H1 (cell line): Measurements from ENCODE around the gene PROM2. TPM values are rescaled to one million over a fixed set of nuclear protein-coding genes. Genes with fewer than 3 reads are reported as not detected.

Experiments
- BCL11A ChIP-seq, 2 experiments: IDR thresholded peaks; one replicate each; pipeline ENCODE4 v1.6.1; 2011; ENCODE audit warnings: low read depth in 2 of 2, low read length in 2 of 2, mild to moderate bottlenecking in 2 of 2
- GTF2F1 ChIP-seq: IDR thresholded peaks from 2 replicates; pipeline ENCODE4 v1.6.1; 2012; ENCODE audit warnings: low read depth, low read length, improper control_type of control experiment, borderline replicate concordance
- KDM1A ChIP-seq: fragments of 200-600, 300-600 bp; sonication (generic); IDR thresholded peaks from 2 replicates; pipeline ENCODE4 v1.7.1; 2016; ENCODE audit warnings: mild to moderate bottlenecking, low read length, borderline replicate concordance
- NANOG ChIP-seq: IDR thresholded peaks from 2 replicates; pipeline ENCODE4 v1.6.1; 2011; ENCODE audit warnings: low read length, low read depth, mild to moderate bottlenecking, inconsistent platforms; ENCODE audit not compliant: insufficient read depth, poor library complexity, severe bottlenecking
- YY1 ChIP-seq: IDR thresholded peaks from 2 replicates; pipeline ENCODE4 v1.6.1; 2011; ENCODE audit warnings: low read depth, mild to moderate bottlenecking, low read length
- polyA plus RNA-seq, 7 experiments: library from polyadenylated mRNA; depleted of rRNA in 3 of 7; stranded (reverse) in 5 of 7; unstranded in 2 of 7; fragments of >200 nt in 5 of 7; fragments of 200-250 nt in 2 of 7; gene quantifications; 1 replicate in 5 of 7; 2 replicates in 1 of 7; 4 replicates in 1 of 7; pipeline versions ENCODE4 v1.2.1 to v1.2.3, GENCODE V29; 2011 to 2013; ENCODE audit warnings: missing spikeins in 2 of 7, mixed read lengths in 2 of 7
- total RNA-seq: library from RNA; stranded (reverse); fragmentation: NEBNext Ultra II Directional; extraction: Animal tissue kit (Norgen Biotek cat#: 25700); gene quantifications from 2 replicates; pipeline ENCODE4 v1.2.1, GENCODE V29; 2021
- TF ChIP-seq, protein P1 (sequence below): fragments of 300-600 bp; sonication (generic); IDR thresholded peaks from 2 replicates; pipeline ENCODE4 v1.7.1; 2012; ENCODE audit warnings: low read length, moderate library complexity, mild to moderate bottlenecking, inconsistent platforms; ENCODE audit not compliant: insufficient replicate concordance

Gene PROM2
- total and polyA plus RNA-seq, 2 of the 8 experiments (the other 6 are each of a cell fraction or from before 2014, with no cell fraction given), result 1.6 to 3.8 TPM

DNA sequence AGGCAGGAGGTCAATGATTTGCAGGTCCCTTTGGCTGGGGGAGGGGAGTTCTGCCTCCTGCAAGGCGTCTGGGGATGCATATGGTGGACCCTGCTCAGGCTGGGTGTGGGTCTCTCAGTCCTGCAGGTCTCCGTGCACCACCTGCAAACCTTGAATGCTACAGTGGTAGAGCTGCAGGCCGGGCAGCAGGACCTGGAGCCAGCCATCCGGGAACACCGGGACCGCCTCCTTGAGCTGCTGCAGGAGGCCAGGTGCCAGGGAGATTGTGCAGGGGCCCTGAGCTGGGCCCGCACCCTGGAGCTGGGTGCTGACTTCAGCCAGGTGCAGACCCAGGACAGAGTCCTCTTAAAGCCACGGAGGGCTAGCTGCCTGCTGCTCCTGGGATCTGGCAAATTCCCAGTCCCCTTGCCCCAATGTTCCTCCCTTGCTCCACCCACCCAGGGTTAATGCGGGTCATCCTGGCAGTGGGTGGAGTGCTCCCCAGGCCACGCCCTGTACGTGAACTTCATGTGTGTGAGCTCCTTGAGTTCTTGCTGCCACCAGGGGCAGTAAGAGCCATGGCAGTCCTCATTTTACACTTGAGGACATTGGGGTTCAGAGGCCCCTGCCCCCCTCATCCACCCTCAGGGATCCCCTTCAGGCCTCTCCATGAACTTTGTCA is 3.1 kb downstream of the PROM2 start (continued):
- TF ChIP-seq, protein P1, sequence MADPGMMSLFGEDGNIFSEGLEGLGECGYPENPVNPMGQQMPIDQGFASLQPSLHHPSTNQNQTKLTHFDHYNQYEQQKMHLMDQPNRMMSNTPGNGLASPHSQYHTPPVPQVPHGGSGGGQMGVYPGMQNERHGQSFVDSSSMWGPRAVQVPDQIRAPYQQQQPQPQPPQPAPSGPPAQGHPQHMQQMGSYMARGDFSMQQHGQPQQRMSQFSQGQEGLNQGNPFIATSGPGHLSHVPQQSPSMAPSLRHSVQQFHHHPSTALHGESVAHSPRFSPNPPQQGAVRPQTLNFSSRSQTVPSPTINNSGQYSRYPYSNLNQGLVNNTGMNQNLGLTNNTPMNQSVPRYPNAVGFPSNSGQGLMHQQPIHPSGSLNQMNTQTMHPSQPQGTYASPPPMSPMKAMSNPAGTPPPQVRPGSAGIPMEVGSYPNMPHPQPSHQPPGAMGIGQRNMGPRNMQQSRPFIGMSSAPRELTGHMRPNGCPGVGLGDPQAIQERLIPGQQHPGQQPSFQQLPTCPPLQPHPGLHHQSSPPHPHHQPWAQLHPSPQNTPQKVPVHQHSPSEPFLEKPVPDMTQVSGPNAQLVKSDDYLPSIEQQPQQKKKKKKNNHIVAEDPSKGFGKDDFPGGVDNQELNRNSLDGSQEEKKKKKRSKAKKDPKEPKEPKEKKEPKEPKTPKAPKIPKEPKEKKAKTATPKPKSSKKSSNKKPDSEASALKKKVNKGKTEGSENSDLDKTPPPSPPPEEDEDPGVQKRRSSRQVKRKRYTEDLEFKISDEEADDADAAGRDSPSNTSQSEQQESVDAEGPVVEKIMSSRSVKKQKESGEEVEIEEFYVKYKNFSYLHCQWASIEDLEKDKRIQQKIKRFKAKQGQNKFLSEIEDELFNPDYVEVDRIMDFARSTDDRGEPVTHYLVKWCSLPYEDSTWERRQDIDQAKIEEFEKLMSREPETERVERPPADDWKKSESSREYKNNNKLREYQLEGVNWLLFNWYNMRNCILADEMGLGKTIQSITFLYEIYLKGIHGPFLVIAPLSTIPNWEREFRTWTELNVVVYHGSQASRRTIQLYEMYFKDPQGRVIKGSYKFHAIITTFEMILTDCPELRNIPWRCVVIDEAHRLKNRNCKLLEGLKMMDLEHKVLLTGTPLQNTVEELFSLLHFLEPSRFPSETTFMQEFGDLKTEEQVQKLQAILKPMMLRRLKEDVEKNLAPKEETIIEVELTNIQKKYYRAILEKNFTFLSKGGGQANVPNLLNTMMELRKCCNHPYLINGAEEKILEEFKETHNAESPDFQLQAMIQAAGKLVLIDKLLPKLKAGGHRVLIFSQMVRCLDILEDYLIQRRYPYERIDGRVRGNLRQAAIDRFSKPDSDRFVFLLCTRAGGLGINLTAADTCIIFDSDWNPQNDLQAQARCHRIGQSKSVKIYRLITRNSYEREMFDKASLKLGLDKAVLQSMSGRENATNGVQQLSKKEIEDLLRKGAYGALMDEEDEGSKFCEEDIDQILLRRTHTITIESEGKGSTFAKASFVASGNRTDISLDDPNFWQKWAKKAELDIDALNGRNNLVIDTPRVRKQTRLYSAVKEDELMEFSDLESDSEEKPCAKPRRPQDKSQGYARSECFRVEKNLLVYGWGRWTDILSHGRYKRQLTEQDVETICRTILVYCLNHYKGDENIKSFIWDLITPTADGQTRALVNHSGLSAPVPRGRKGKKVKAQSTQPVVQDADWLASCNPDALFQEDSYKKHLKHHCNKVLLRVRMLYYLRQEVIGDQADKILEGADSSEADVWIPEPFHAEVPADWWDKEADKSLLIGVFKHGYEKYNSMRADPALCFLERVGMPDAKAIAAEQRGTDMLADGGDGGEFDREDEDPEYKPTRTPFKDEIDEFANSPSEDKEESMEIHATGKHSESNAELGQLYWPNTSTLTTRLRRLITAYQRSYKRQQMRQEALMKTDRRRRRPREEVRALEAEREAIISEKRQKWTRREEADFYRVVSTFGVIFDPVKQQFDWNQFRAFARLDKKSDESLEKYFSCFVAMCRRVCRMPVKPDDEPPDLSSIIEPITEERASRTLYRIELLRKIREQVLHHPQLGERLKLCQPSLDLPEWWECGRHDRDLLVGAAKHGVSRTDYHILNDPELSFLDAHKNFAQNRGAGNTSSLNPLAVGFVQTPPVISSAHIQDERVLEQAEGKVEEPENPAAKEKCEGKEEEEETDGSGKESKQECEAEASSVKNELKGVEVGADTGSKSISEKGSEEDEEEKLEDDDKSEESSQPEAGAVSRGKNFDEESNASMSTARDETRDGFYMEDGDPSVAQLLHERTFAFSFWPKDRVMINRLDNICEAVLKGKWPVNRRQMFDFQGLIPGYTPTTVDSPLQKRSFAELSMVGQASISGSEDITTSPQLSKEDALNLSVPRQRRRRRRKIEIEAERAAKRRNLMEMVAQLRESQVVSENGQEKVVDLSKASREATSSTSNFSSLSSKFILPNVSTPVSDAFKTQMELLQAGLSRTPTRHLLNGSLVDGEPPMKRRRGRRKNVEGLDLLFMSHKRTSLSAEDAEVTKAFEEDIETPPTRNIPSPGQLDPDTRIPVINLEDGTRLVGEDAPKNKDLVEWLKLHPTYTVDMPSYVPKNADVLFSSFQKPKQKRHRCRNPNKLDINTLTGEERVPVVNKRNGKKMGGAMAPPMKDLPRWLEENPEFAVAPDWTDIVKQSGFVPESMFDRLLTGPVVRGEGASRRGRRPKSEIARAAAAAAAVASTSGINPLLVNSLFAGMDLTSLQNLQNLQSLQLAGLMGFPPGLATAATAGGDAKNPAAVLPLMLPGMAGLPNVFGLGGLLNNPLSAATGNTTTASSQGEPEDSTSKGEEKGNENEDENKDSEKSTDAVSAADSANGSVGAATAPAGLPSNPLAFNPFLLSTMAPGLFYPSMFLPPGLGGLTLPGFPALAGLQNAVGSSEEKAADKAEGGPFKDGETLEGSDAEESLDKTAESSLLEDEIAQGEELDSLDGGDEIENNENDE, result no peak
- TF ChIP-seq KDM1A (no peak), NANOG (no peak), GTF2F1 (no peak), YY1 (no peak), BCL11A (IDR thresholded peaks at IDR 0.05; ENCODE audit: low read depth in 2 of 2, low read length in 2 of 2) (no peak)
